ENCODE data around the gene SLC45A3. TPM values are rescaled to one million over a fixed set of nuclear protein-coding genes. Genes with fewer than 3 reads are reported as not detected.

Gene SLC45A3
- total RNA-seq, 1 donor = 1.1 TPM

GRCh38 chr1:205656236-205656635 is 24.1 kb downstream of the SLC45A3 start:
- Histone ChIP-seq H3K9me3 (ENCODE audit: low read depth, low read length) (no peaks in the 10 kb centered on the region), H3K27me3 (ENCODE audit: insufficient read depth, low read length) (no peaks in the 10 kb centered on the region), H3K27ac (ENCODE audit: low read depth, low read length) (no peak overlapping the region), H2AFZ (ENCODE audit: low read length) (no peak overlapping the region), H3K4me3 (ENCODE audit: insufficient read depth, low read length) (no peak overlapping the region), H3K36me3 (ENCODE audit: insufficient read depth, low read length) (no peaks in the 10 kb centered on the region), H3K4me1 (ENCODE audit: insufficient read depth, low read length) (no peaks in the 10 kb centered on the region), H3K79me2 (ENCODE audit: insufficient read depth, low read length) (no peaks in the 10 kb centered on the region), H3K4me2 (ENCODE audit: insufficient read depth, low read length) (no peak overlapping the region), H4K20me1 (ENCODE audit: insufficient read depth, low read length) (no peaks in the 10 kb centered on the region)
- no peak for TF ChIP-seq CTCF (IDR thresholded peaks at IDR 0.05; ENCODE audit: extremely low read depth, low read depth, low read length)
- DNase-seq (ENCODE audit: insufficient read length, low spot score, missing footprints) = peak; percentile 65

DNA sequence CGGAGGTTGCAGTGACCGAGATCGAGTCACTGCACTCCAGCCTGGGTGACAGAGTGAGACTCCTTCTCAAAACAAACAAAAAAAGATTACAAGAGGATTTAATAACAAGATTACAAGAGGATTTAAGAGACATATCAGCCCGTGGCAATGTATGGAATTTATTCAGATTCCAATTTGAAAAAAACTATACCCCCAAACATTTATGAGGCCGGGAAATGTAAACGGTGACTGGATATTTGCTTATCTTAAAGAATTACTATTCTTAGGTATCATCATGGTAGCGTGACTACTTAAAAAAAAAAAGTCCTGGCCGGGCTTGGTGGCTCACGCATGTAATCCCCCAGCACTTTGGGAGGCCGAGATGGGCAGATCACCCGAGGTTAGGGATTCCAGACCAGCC is 27.3 kb downstream of the SLC45A3 start:
- Histone ChIP-seq H3K9me3 (ENCODE audit: low read depth, low read length) (no peaks in the 10 kb centered on the region), H3K4me2 (ENCODE audit: insufficient read depth, low read length) (no peak overlapping the region), H3K79me2 (ENCODE audit: insufficient read depth, low read length) (no peaks in the 10 kb centered on the region), H3K27me3 (ENCODE audit: insufficient read depth, low read length) (no peaks in the 10 kb centered on the region), H3K36me3 (ENCODE audit: insufficient read depth, low read length) (no peaks in the 10 kb centered on the region), H3K4me3 (ENCODE audit: insufficient read depth, low read length) (no peak overlapping the region), H3K27ac (ENCODE audit: low read depth, low read length) (no peak overlapping the region), H2AFZ (ENCODE audit: low read length) (no peak overlapping the region), H4K20me1 (ENCODE audit: insufficient read depth, low read length) (no peaks in the 10 kb centered on the region), H3K4me1 (ENCODE audit: insufficient read depth, low read length) (no peaks in the 10 kb centered on the region)
- no peak for TF ChIP-seq CTCF (IDR thresholded peaks at IDR 0.05; ENCODE audit: extremely low read depth, low read depth, low read length)
- no peak for DNase-seq (ENCODE audit: insufficient read length, low spot score, missing footprints)

DNA sequence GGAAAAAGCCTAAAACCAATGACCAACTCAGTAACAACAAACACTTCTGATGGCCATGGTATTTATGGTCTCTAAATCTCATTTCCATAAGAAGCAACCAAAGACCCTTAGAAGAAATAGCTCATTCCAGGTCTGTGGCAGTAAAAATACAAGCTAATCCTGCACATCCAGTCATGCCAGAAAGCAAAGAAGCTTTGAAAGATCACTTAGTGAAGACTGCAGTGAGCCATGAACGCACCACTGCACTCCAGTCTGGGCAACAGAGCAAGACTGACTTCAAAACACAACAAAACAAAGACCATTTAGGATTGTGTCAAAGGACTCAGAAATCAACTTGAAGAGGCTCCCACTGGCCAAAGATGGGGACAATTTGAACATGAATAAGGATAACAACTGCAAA is 30.1 kb downstream of the SLC45A3 start:
- TF ChIP-seq CTCF (IDR thresholded peaks at IDR 0.05; ENCODE audit: extremely low read depth, low read depth, low read length) = no peak
- Histone ChIP-seq H3K9me3 (ENCODE audit: low read depth, low read length) (no peaks in the 10 kb centered on the region), H2AFZ (ENCODE audit: low read length) (no peak overlapping the region), H3K36me3 (ENCODE audit: insufficient read depth, low read length) (no peaks in the 10 kb centered on the region), H3K4me3 (ENCODE audit: insufficient read depth, low read length) (no peak overlapping the region), H4K20me1 (ENCODE audit: insufficient read depth, low read length) (no peaks in the 10 kb centered on the region), H3K4me1 (ENCODE audit: insufficient read depth, low read length) (no peaks in the 10 kb centered on the region), H3K27ac (ENCODE audit: low read depth, low read length) (no peak overlapping the region), H3K4me2 (ENCODE audit: insufficient read depth, low read length) (no peak overlapping the region), H3K27me3 (ENCODE audit: insufficient read depth, low read length) (no peaks in the 10 kb centered on the region), H3K79me2 (ENCODE audit: insufficient read depth, low read length) (no peaks in the 10 kb centered on the region)
- no peak for DNase-seq (ENCODE audit: insufficient read length, low spot score, missing footprints)

GRCh38 chr1:205645519-205645918 is 34.8 kb downstream of the SLC45A3 start:
- Histone ChIP-seq H3K4me3 (ENCODE audit: insufficient read depth, low read length) (no peak overlapping the region), H3K36me3 (ENCODE audit: insufficient read depth, low read length) (no peaks in the 10 kb centered on the region), H3K79me2 (ENCODE audit: insufficient read depth, low read length) (no peaks in the 10 kb centered on the region), H3K9me3 (ENCODE audit: low read depth, low read length) (no peaks in the 10 kb centered on the region), H3K27ac (ENCODE audit: low read depth, low read length) (no peak overlapping the region), H3K4me2 (ENCODE audit: insufficient read depth, low read length) (no peak overlapping the region), H3K4me1 (ENCODE audit: insufficient read depth, low read length) (no peaks in the 10 kb centered on the region), H3K27me3 (ENCODE audit: insufficient read depth, low read length) (no peaks in the 10 kb centered on the region), H2AFZ (ENCODE audit: low read length) (no peak overlapping the region), H4K20me1 (ENCODE audit: insufficient read depth, low read length) (no peaks in the 10 kb centered on the region)
- DNase-seq (ENCODE audit: insufficient read length, low spot score, missing footprints) = no peak
- TF ChIP-seq CTCF (IDR thresholded peaks at IDR 0.05; ENCODE audit: extremely low read depth, low read depth, low read length) = no peak

All from osteoblast (primary cell).